AG04450 (cell line): ENCODE results near the gene PAX4. TPM values are rescaled to one million over a fixed set of nuclear protein-coding genes. Genes with fewer than 3 reads are reported as not detected.

Experiments
- CTCF ChIA-PET: fragments of 300-600, 350-600 bp; formaldehyde crosslinking; extraction: SDS; loops from one replicate; lab custom pipeline; 2022; ENCODE audit warnings: antibody characterized with exemption, inconsistent platforms; lab: Charles Lee
- POLR2A ChIA-PET: fragments of 350-600 bp; formaldehyde crosslinking; extraction: SDS; loops from one replicate; lab custom pipeline; 2021; ENCODE audit warnings: antibody characterized with exemption, inconsistent platforms; lab: Yijun Ruan, JAX
- DNase-seq: peaks from one replicate; pipeline ENCODE4 v3.0.0-alpha.2; 2011; ENCODE audit warnings: low read depth, low spot score
- H3K27ac ChIP-seq: one replicate; pipeline ENCODE4 v1.5.1; 2012; ENCODE audit warnings: low read depth, low read length, control low read depth
- H3K27me3 ChIP-seq: one replicate; pipeline ENCODE4 v1.6.0; 2012; ENCODE audit warnings: low read length; ENCODE audit not compliant: control insufficient read depth, insufficient read depth
- H3K4me3 ChIP-seq: 2 replicates; pipeline ENCODE4 v1.5.1; 2011; ENCODE audit warnings: mild to moderate bottlenecking, low read depth, low read length, control low read depth
- H3K9me3 ChIP-seq: 2 replicates; pipeline ENCODE4 v1.5.1; 2012; ENCODE audit warnings: low read length; ENCODE audit not compliant: control insufficient read depth, insufficient read depth
- CTCF ChIP-seq: IDR thresholded peaks from 2 replicates; pipeline ENCODE4 v1.5.1; 2011; ENCODE audit warnings: low read depth, low read length, control low read depth, inconsistent platforms
- polyA plus RNA-seq: library from polyadenylated mRNA; depleted of rRNA; stranded (reverse); fragments of >200 nt; gene quantifications from 2 replicates; pipeline ENCODE4 v1.2.3, GENCODE V29; 2011

Gene PAX4
- polyA plus RNA-seq, 1 experiment = not detected

DNA sequence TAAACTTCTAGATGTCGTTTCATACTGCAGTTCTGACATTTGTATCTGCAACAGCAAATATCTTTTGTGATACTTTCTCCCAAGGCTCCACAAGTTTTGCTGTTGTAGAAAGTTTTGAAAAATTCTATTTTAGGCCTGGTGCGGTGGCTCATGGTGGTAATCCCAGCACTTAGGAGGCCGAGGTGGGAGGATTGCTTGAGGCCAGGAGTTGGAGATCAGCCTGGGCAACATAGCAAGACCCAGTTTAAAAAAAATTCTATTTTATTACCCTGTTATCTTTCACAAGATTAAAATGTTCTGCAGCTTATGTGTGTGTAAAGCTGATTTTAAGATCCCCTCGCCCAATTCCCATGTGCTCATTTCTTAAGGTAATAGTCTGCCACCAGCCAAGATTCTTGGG lies 35.5 kb upstream of the PAX4 start:
- peak overlapping the region; percentile 96 for H3K4me3 ChIP-seq
- no peak overlapping the region for H3K27ac ChIP-seq
- H3K9me3 ChIP-seq = peaks cover 4% of the 10 kb centered on the region; the same call in 1 of the 2 replicates
- ChIA-PET CTCF (no interaction called here), POLR2A (no interaction called here)
- no peak for TF ChIP-seq CTCF
- DNase-seq = no peak
- no peaks in the 10 kb centered on the region for H3K27me3 ChIP-seq

DNA sequence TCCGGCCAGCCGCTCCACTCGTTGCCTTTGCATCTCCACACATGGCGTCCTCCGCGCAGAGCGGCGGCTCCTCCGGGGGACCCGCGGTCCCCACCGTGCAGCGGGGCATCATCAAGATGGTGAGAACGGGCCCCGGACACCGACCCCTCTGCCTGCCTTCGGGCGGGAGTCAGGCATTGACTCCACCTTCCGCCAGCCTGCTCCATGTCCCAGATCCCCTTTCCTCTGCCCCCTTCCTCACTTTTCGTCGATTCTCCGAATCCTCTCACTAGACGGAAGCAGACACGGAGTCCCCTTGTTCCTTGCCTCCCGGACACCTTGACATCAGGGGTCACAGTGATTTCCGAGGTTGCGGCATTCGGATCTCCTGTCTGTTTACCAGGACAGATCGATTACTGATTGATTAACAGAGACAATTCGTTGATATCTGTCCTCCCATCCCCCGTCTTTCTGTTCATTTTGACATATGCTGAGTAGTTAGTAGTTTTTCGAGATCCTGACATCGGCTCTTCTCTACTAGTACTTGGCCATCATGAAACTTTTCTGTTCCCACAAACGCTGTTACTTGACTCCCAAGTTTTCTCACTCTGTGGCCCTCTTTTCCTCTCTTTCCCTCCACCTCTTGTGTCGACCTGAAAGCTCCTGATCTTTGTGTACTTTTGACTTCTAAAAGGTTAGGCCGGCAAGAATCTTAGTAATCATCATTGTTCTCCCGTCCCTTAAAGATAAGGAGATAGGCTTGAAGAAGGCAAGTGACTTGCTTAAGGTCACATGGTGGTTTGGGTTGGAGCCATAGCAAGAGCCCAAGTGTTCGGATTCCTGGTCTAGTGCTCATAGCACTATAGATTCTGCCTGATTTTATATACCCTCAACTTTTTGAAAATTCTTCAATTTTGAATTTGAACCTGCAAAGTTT lies 34.6 kb upstream of the PAX4 start:
- no peak for DNase-seq
- no peak for TF ChIP-seq CTCF
- Histone ChIP-seq H3K27me3 (no peaks in the 10 kb centered on the region), H3K9me3 (peaks cover 4% of the 10 kb centered on the region; the same call in 1 of the 2 replicates), H3K4me3 (peak overlapping the region; percentile 96), H3K27ac (peak overlapping the region; percentile 77)
- ChIA-PET POLR2A (no interaction called here), CTCF (no interaction called here)

DNA sequence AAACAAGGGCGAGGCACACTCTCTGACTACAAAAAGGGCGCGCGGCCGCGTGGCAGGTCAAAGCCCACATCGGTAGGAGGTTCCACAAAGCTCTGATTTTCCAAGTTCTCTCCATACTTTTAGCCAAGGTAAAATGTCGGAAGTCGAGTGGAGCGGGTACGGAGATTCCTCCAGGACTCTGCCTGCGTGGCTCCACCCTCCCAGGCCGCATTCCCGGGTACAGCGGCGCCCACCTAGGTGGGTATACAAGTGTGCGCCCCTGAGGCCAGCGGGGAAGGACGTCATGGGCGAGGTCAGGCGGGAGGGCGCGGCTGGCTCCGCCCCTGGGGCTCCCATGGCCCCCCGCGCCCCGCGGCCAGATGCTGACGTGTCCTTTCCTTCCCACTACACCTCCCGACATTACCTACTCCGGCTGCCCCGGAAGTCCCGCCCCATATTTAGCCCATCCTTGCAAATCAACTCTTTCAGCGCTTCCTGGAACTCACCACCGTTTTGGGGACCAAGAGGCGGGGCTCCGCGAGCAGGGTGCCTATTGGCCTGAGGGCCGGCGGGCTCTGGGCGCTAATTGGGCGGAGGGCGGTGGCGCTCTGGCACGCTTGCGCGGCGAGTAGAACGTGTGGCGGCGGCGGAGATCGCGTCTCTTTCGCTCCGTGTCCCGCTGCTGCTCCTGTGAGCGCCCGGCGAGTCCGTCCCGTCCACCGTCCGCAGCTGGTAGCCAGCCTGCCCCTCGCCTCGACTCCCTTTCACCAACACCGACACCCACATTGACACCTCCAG lies 33.8 kb upstream of the PAX4 start, which contains the start of gene SND1:
Gene SND1 (plus strand): TSS at position 639 of the 777 bp plus-strand sequence. CDS start 180 bp downstream, outside the sequence.
- CTCF ChIA-PET = no interaction called here
- no peak for TF ChIP-seq CTCF

DNA sequence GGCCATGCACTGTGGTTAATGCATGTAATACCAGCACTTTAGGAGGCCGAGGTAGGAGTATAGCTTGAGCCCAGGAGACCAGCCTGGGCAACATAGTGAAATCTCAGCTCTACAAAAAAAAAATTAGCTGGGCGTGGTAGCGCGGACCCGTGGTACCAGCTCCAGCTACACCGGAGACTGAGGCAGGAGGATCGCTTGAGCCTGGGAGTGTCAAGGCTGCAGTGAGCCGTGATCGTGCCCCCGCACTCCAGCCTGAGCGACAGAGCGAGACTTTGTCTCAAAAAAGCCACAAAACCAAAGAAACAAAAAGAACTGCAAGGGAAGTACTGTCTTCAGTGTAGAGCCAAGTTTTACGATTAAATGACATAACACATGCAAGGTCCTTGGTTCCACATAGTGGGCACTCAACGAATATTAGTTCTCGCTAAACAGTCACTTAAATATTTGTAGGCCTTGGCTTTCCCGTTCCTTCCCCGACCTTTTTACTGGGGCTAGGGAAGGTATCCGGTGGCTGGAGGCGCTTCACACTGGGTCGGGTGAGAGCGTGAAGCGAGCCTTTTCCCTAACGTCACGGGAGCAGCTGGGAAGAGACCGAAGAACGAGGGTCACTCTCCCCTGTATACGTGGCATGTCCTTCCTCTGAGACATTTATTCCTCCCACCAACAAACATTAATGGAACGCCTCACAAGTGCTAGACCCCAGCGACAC lies 33.1 kb upstream of the PAX4 start:
- POLR2A ChIA-PET = interaction anchor here (0.9 kb wide), 1 partner anchor 62 kb away, joined by 7 read pairs; the partner anchor contains the start of gene ARF5
- no peak for DNase-seq
- Histone ChIP-seq H3K4me3 (peak overlapping the region; percentile 96), H3K27ac (peak overlapping the region; percentile 96), H3K27me3 (no peaks in the 10 kb centered on the region), H3K9me3 (peaks cover 4% of the 10 kb centered on the region; the same call in 1 of the 2 replicates)
- CTCF ChIA-PET = interaction anchor here (1.1 kb wide), 1 partner anchor 62 kb away, joined by 3 read pairs; no protein-coding TSS in a partner anchor
- no peak for TF ChIP-seq CTCF

More for the DNA sequence above, 33.8 kb upstream of the PAX4 start, which contains the start of gene SND1:
- Histone ChIP-seq H3K27ac (peak within 1 kb of the TSS; percentile 96), H3K9me3 (peaks cover 4% of the 10 kb centered on the region; the same call in 1 of the 2 replicates), H3K27me3 (no peaks in the 10 kb centered on the region), H3K4me3 (peak within 1 kb of the TSS; percentile 96)
- peak; percentile 96 for DNase-seq
- POLR2A ChIA-PET = interaction anchor here (0.9 kb wide), 1 partner anchor 63 kb away, joined by 7 read pairs; the partner anchor contains the start of gene ARF5
